HG03469 (cell line): ENCODE measurements around the gene MRLN.
A peak's percentile ranks its signal among the peaks of the same experiment; 100 is the strongest.

Experiments used
- ATAC-seq: cut with Tn5 transposase; IDR thresholded peaks from one replicate; pipeline ENCODE4 v1.9.1; 2021; ENCODE audit warnings: mild to moderate bottlenecking, moderate library complexity, moderate number of reproducible peaks; ENCODE audit not compliant: unreplicated experiment

MRLN gene

GRCh38 chr10:59706851-59707797, 46.1 kb downstream of the MRLN start:
- no peak for ATAC-seq

DNA sequence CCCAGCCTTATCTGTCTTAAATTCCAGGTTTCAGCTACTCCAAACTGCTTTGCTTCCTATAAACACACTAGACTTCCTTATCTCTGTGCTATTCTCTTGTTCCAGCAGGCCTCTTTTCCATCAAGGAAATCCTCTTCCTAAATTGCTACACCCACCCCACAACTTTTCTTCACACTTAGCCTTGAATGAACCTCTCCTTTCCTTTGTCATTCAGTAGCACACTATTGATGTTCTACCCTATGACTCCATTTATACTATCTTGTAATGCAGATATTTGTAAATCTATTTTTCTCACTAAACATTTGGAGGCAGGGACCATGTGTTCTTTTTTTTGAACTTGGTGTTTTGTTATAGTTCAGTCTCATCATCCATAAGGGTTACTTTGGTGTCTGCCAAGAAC, 47.3 kb downstream of the MRLN start:
- ATAC-seq, result no peak

GRCh38 chr10:59704630-59705029, 48.6 kb downstream of the MRLN start:
- no peak for ATAC-seq

- ATAC-seq, result no peak
Observed at GRCh38 chr10:59702347-59702746, 50.9 kb downstream of the MRLN start.

DNA sequence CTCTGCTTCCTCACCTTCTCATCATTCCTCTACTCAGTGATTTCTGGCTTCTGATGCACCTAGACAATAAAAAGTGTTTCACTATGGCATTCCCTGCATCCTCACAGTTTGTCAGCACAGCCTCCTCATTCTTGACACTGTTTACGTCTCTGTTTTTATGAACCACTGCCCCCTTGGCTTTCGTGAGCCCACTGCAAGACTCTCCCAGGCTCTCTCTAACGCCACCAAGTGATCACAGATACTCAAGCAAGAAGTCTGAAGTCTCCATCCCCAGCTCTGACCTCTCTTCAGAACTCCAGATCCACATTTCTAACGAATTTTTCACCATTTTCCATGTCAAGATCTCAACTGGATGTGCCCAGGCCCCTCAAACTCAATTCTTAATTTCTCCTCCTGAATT, 52.5 kb downstream of the MRLN start:
- ATAC-seq, result no peak

DNA sequence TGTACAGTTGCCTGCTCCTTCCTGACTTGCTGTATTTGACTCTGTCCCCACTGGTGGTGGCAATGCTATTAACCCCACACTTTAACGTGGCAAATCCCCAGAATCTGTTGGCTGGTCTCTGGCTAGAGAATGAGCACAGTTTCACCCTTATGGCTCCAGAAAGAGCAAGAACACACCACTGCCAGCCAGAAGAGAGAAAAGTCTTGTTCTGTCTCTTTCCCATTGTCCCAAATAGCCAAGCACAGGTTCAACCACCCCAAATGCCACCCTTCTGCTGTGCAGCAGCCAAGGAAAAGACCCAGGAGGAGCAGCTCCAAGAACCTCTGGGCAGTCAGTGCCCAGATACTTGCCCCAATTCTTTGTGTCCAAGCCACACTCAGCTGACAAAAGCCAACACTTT, 54.9 kb downstream of the MRLN start:
- ATAC-seq, result no peak

- ATAC-seq, result no peak
Observed at GRCh38 chr10:59695637-59696036, 57.6 kb downstream of the MRLN start.

GRCh38 chr10:59694936-59695335, 58.3 kb downstream of the MRLN start:
- ATAC-seq, result no peak

GRCh38 chr10:59692113-59692512, 61.1 kb downstream of the MRLN start:
- no peak for ATAC-seq

DNA sequence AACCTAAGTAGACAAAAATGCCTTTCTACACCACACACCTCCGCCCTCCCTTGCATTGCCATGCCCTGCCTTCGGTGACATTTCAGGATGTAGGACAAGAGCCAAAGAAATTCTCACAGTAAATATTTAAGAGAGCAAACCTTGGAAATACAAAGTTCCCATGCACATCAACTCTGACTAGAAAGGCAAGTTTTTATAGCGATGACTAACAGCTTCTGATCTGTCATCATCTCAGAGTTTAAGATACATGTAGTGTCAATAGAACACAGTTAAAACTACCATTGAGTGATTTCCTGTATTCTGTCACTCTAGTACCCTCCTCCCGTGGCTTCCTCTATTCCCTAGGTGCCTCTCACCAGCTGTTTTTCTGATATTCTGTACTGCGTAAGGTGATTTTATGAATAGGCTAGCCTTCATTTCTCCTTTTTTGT, 64.3 kb downstream of the MRLN start:
- peak; percentile 42 for ATAC-seq

GRCh38 chr10:59687657-59688056, 65.6 kb downstream of the MRLN start:
- ATAC-seq, result peak; percentile 41
